Measurements from ENCODE around the gene PHACTR1. TPM values are rescaled to one million over a fixed set of nuclear protein-coding genes. Genes with fewer than 3 reads are reported as not detected.

The PHACTR1 gene
- total and polyA plus RNA-seq, 12 donors = 0.77 to 16.0 (median 3.5) TPM

DNA sequence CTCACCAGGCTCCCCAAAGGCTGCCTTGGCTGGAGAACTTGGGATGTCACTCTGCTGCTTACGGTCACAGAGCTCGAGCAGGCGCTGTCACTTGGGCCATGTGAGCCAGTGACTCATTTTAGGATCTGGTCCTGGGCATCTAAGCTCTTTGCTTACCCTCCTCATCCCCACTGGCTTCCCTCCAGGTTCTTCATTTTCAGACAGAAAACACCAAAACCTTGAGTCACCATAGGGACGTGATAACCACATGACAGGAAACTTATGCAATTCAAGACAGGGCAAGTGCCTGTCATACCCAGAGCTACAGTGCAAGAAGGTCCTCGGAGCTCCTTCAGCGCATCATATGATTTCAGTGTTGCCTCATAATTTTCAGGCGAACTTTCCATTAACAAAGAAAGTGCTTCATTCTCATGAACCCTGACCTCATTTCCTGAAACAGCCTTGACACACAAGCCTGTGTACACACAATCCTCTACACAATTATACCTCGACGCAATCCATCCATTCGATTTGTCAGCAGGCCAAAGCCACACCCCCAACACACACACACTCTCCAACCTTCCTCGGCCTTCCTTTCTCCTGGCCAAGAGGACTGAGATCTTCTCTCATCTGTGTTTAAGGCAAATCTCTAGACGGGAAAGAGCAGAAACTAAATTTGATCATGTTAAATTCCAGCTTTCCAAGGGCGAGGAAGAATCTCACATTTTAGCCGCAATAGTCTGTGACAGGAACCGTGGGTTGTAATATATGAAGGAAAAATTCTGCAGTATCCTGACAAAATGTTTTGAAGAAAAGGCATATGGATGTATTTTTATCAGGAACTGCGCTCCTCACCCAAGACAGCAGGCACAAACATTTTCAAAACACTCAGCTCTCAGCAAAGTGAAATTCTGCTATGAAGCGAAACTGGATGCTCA is 586.4 kb downstream of the PHACTR1 start:
- H3K27me3 ChIP-seq = no peaks in the 10 kb centered on the region
- intact Hi-C loops (cut with DNase I) = no loop called here
- H3K4me3 ChIP-seq = no peak overlapping the region
- peaks cover 0 to 7% of the 10 kb centered on the region in 2 donors for H3K36me3 ChIP-seq (replicated peaks in 1 of 2)
- WGBS, 4 donors = 37 to 53% (median 47%) methylated on average over 17 of the region's 17 CpGs
- peak; percentile 72 to 89 (median 85) for DNase-seq
- H3K9me3 ChIP-seq (replicated peaks in 1 of 3) = no peaks in the 10 kb centered on the region
- TF ChIP-seq POLR2A (IDR thresholded peaks at IDR 0.05) (no peak), CTCF (IDR thresholded peaks at IDR 0.05) (no peak)
- H3K4me1 ChIP-seq (replicated peaks in 1 of 2) = peaks cover 16 to 17% of the 10 kb centered on the region in 2 donors
- H3K27ac ChIP-seq = peak overlapping the region in 4 of 5 donors; percentile 44 to 80 (median 68)

GRCh38 chr6:13303668-13304017 is 587.1 kb downstream of the PHACTR1 start:
- peak; percentile 56 to 90 (median 80) for DNase-seq
- Histone ChIP-seq H3K36me3 (replicated peaks in 1 of 2) (peaks cover 0 to 7% of the 10 kb centered on the region in 2 donors), H3K4me3 (no peak overlapping the region), H3K27me3 (no peaks in the 10 kb centered on the region), H3K27ac (peak overlapping the region in 4 of 5 donors; percentile 44 to 77 (median 65)), H3K4me1 (replicated peaks in 1 of 2) (peaks cover 16 to 17% of the 10 kb centered on the region in 2 donors), H3K9me3 (replicated peaks in 1 of 3) (no peaks in the 10 kb centered on the region)
- intact Hi-C loops (cut with DNase I) = no loop called here
- TF ChIP-seq CTCF (IDR thresholded peaks at IDR 0.05) (no peak), POLR2A (IDR thresholded peaks at IDR 0.05) (no peak)
- WGBS, 4 donors = 38 to 45% (median 42%) methylated on average over 7 of the region's 7 CpGs

GRCh38 chr6:13304101-13304500 is 587.5 kb downstream of the PHACTR1 start:
- intact Hi-C loops (cut with DNase I) = no loop called here
- Histone ChIP-seq H3K27me3 (no peaks in the 10 kb centered on the region), H3K4me3 (no peak overlapping the region), H3K27ac (peak overlapping the region in 2 of 5 donors; percentile 58 to 77), H3K4me1 (replicated peaks in 1 of 2) (peaks cover 16 to 17% of the 10 kb centered on the region in 2 donors), H3K36me3 (replicated peaks in 1 of 2) (peaks cover 0 to 7% of the 10 kb centered on the region in 2 donors), H3K9me3 (replicated peaks in 1 of 3) (no peaks in the 10 kb centered on the region)
- WGBS, 4 donors = 83 to 87% (median 85%) methylated on average over 6 of the region's 6 CpGs
- no peak for DNase-seq
- TF ChIP-seq CTCF (IDR thresholded peaks at IDR 0.05) = no peak
- TF ChIP-seq POLR2A (IDR thresholded peaks at IDR 0.05) = no peak

- no peak for DNase-seq
- peaks cover 16 to 17% of the 10 kb centered on the region in 2 donors for H3K4me1 ChIP-seq (replicated peaks in 1 of 2)
- 92 to 97% (median 93%) methylated on average over 10 to 11 of the region's 11 CpGs for WGBS, 4 donors
- no peak overlapping the region for H3K27ac ChIP-seq
- no peak overlapping the region for H3K4me3 ChIP-seq
- H3K27me3 ChIP-seq = no peaks in the 10 kb centered on the region
- peaks cover 0 to 7% of the 10 kb centered on the region in 2 donors for H3K36me3 ChIP-seq (replicated peaks in 1 of 2)
- intact Hi-C loops (cut with DNase I) = no loop called here
- no peaks in the 10 kb centered on the region for H3K9me3 ChIP-seq (replicated peaks in 1 of 3)
- TF ChIP-seq POLR2A (IDR thresholded peaks at IDR 0.05) = no peak
- no peak for TF ChIP-seq CTCF (IDR thresholded peaks at IDR 0.05)
Observed at GRCh38 chr6:13304580-13305260, 588.2 kb downstream of the PHACTR1 start.
